Vagina (tissue), 2 donors: ENCODE measurements around the gene STK26.

ENCODE experiments used
- CTCF ChIP-seq, 3 experiments: fragments of 450-650 bp in 2 of 3; fragments of 200-600 bp in 1 of 3; sonication (generic) in 1 of 3; IDR thresholded peaks; one replicate each; pipeline ENCODE4 v1.5.1; 2017 to 2019; ENCODE audit warnings: antibody characterized with exemption in 3 of 3, mild to moderate bottlenecking in 2 of 3, moderate library complexity in 2 of 3
- POLR2A ChIP-seq, 2 donors: fragments of 450-650 bp; IDR thresholded peaks; one replicate each; pipeline ENCODE4 v1.6.1; 2017; ENCODE audit warnings: antibody characterized with exemption in 2 of 2, mild to moderate bottlenecking in 2 of 2, moderate library complexity in 2 of 2
- POLR2AphosphoS5 ChIP-seq, 2 donors: sonication (generic); formaldehyde crosslinking; IDR thresholded peaks; one replicate each; pipeline ENCODE4 v1.9.0; 2017; ENCODE audit warnings: antibody characterized with exemption in 2 of 2, mild to moderate bottlenecking in 2 of 2, low read depth in 1 of 2; ENCODE audit not compliant: insufficient read depth in 1 of 2

- no peak for TF ChIP-seq CTCF (IDR thresholded peaks at IDR 0.05)
- TF ChIP-seq POLR2AphosphoS5 (IDR thresholded peaks at IDR 0.05; ENCODE audit: insufficient read depth in 1 of 2, low read depth in 1 of 2) = no peak
- no peak for TF ChIP-seq POLR2A (IDR thresholded peaks at IDR 0.05)
Observed at GRCh38 chrX:132001127-132001526, 22.0 kb upstream of the STK26 start.
